IMR-90 (cell line): Measurements from ENCODE around the gene ZNF524. TPM values are rescaled to one million over a fixed set of nuclear protein-coding genes. Genes with fewer than 3 reads are reported as not detected.
A peak's percentile ranks its signal among the peaks of the same experiment; 100 is the strongest.

Source experiments
- ATAC-seq: fragments of 200-7000 bp; cut with Tn5 transposase; 2 replicates; pipeline ENCODE4 v1.9.1; 2020; ENCODE audit warnings: low read depth, mild to moderate bottlenecking, moderate library complexity
- BruUV-seq: library from RNA; stranded (reverse); fragments of 400-500 nt; replicated peaks from 2 replicates; lab custom pipeline; 2021; lab: Mats Ljungman, UMichigan
- CTCF ChIA-PET: fragments of 300-600 bp; formaldehyde crosslinking; extraction: SDS; loops from one replicate; lab custom pipeline; 2021; ENCODE audit warnings: antibody characterized with exemption; lab: Yijun Ruan, JAX
- POLR2A ChIA-PET: fragments of 300-600 bp; sonication (Branson Sonifier 250); formaldehyde crosslinking; loops from one replicate; lab custom pipeline; 2022; ENCODE audit warnings: antibody characterized with exemption; ENCODE audit not compliant: unreplicated experiment; lab: Charles Lee
- DNase-seq: peaks from one replicate; pipeline ENCODE4 v3.0.0; 2013
- H2AFZ ChIP-seq: replicated peaks from 2 replicates; pipeline ENCODE3; 2013; ENCODE audit warnings: low read length, mild to moderate bottlenecking; ENCODE audit not compliant: poor library complexity
- H2AK5ac ChIP-seq: 2 replicates; pipeline ENCODE4 v1.6.1; 2013; ENCODE audit warnings: low read depth, low read length, inconsistent platforms
- H2AK9ac ChIP-seq: replicated peaks from 2 replicates; pipeline ENCODE3; 2013; ENCODE audit warnings: mild to moderate bottlenecking, low read depth, low read length, moderate library complexity; ENCODE audit not compliant: poor library complexity
- H2BK120ac ChIP-seq: 2 replicates; pipeline ENCODE4 v1.6.1; 2013; ENCODE audit warnings: low read depth, low read length, inconsistent platforms
- H2BK15ac ChIP-seq: 3 replicates; pipeline ENCODE4 v1.6.1; 2013; ENCODE audit warnings: low read depth, low read length, inconsistent platforms
- H2BK20ac ChIP-seq: 2 replicates; pipeline ENCODE4 v1.6.1; 2013; ENCODE audit warnings: low read depth, mild to moderate bottlenecking, inconsistent platforms, low read length, moderate library complexity
- H2BK5ac ChIP-seq: 2 replicates; pipeline ENCODE4 v1.6.1; 2013; ENCODE audit warnings: mild to moderate bottlenecking, low read depth, low read length, inconsistent platforms; ENCODE audit not compliant: poor library complexity, severe bottlenecking
- H3K14ac ChIP-seq: replicated peaks from 2 replicates; pipeline ENCODE4 v1.6.1; 2013; ENCODE audit warnings: low read depth, low read length, inconsistent platforms
- H3K18ac ChIP-seq: 2 replicates; pipeline ENCODE4 v1.6.1; 2013; ENCODE audit warnings: low read depth, low read length, control low read depth
- H3K23ac ChIP-seq: 2 replicates; pipeline ENCODE4 v1.6.1; 2013; ENCODE audit warnings: low read depth, low read length, inconsistent platforms
- H3K27ac ChIP-seq: 2 replicates; pipeline ENCODE4 v1.5.1; 2013; ENCODE audit warnings: mild to moderate bottlenecking, control low read depth, low read length; ENCODE audit not compliant: insufficient read depth
- H3K27me3 ChIP-seq: 2 replicates; pipeline ENCODE4 v1.6.1; 2013; ENCODE audit warnings: low read length; ENCODE audit not compliant: control insufficient read depth, insufficient read depth
- H3K36me3 ChIP-seq: 2 replicates; pipeline ENCODE4 v1.6.1; 2013; ENCODE audit warnings: low read length, mixed read lengths; ENCODE audit not compliant: control insufficient read depth, insufficient read depth
- H3K4ac ChIP-seq: 2 replicates; pipeline ENCODE4 v1.6.1; 2013; ENCODE audit warnings: low read depth, low read length, inconsistent platforms
- H3K4me1 ChIP-seq: 2 replicates; pipeline ENCODE4 v1.6.1; 2013; ENCODE audit warnings: low read length, mixed read lengths; ENCODE audit not compliant: control insufficient read depth, insufficient read depth
- H3K4me2 ChIP-seq: 2 replicates; pipeline ENCODE4 v1.6.1; 2013; ENCODE audit warnings: low read depth, mild to moderate bottlenecking, control low read depth, low read length, moderate library complexity
- H3K4me3 ChIP-seq: 2 replicates; pipeline ENCODE4 v1.5.1; 2013; ENCODE audit warnings: low read depth, mild to moderate bottlenecking, control low read depth, low read length, moderate library complexity; ENCODE audit not compliant: insufficient read depth
- H3K56ac ChIP-seq: 2 replicates; pipeline ENCODE4 v1.6.1; 2013; ENCODE audit warnings: low read length, inconsistent platforms; ENCODE audit not compliant: insufficient read depth; ENCODE audit errors: extremely low read depth
- H3K79me1 ChIP-seq, 2 experiments: 2 replicates each; pipeline ENCODE4 v1.6.1; 2013; ENCODE audit warnings: low read length in 2 of 2, inconsistent platforms in 1 of 2, low read depth in 1 of 2
- H3K9ac ChIP-seq: 2 replicates; pipeline ENCODE4 v1.6.1; 2013; ENCODE audit warnings: low read depth, low read length, control low read depth
- H3K9me1 ChIP-seq: 2 replicates; pipeline ENCODE4 v1.6.1; 2013; ENCODE audit warnings: low read length, inconsistent platforms; ENCODE audit not compliant: insufficient read depth
- H3K9me3 ChIP-seq: 2 replicates; pipeline ENCODE4 v1.6.1; 2013; ENCODE audit warnings: low read length; ENCODE audit not compliant: control insufficient read depth, insufficient read depth
- H4K20me1 ChIP-seq: 2 replicates; pipeline ENCODE4 v1.6.1; 2013; ENCODE audit warnings: low read length, inconsistent platforms; ENCODE audit not compliant: insufficient read depth
- H4K5ac ChIP-seq: 2 replicates; pipeline ENCODE4 v1.6.1; 2013; ENCODE audit warnings: mild to moderate bottlenecking, low read depth, low read length, control low read depth
- H4K8ac ChIP-seq, 2 experiments: 2 replicates each; pipeline ENCODE4 v1.6.1; 2013; ENCODE audit warnings: low read depth in 2 of 2, low read length in 2 of 2, control low read depth in 1 of 2, inconsistent platforms in 1 of 2
- H4K91ac ChIP-seq: 2 replicates; pipeline ENCODE4 v1.6.1; 2013; ENCODE audit warnings: low read depth, low read length, inconsistent platforms; ENCODE audit not compliant: insufficient read depth
- BHLHE40 ChIP-seq: fragments of 150-350 bp; IDR thresholded peaks from 2 replicates; pipeline ENCODE4 v1.6.1; 2016; ENCODE audit warnings: mild to moderate bottlenecking, low read depth, low read length
- MAZ ChIP-seq: IDR thresholded peaks from 2 replicates; pipeline ENCODE4 v1.6.1; 2012; ENCODE audit warnings: low read depth, mild to moderate bottlenecking, low read length, improper control_type of control experiment, moderate library complexity, borderline replicate concordance
- WGBS, 2 experiments: methylation state at CpG; one replicate each; pipeline versions ENCODE4 v1.1.5 to v1.1.7; 2013; ENCODE audit warnings: missing lambda C conversion rate in 2 of 2; ENCODE audit not compliant: insufficient read length in 1 of 2; ENCODE audit errors: extremely low coverage in 2 of 2; 5-methylcytosine and 5-hydroxymethylcytosine counted together
- dilution Hi-C: fragments of 300-500 bp; cut with HindIII; formaldehyde crosslinking; loops from one replicate; pipeline ENCODE4 v1.14.3; 2018; ENCODE audit warnings: low sequenced_read_pairs; ENCODE audit not compliant: unreplicated experiment
- in situ Hi-C: fragments of 300-500 bp; cut with MboI; formaldehyde crosslinking; loops from 3 replicates; pipeline ENCODE4 v1.14.3; 2019; ENCODE audit warnings: low sequenced_read_pairs, inconsistent platforms, mixed read lengths
- intact Hi-C: fragments of 100-400 bp; cut with micrococcal nuclease; formaldehyde crosslinking; loops from 2 replicates; pipeline ENCODE4 v1.10.0; 2022
- polyA plus RNA-seq, 3 experiments: library from polyadenylated mRNA; depleted of rRNA; stranded (reverse); fragments of >200 nt; gene quantifications; 2 replicates each; pipeline ENCODE4 v1.2.3, GENCODE V29; 2012; ENCODE audit warnings: low replicate concordance in 1 of 3
- total RNA-seq: library from RNA; depleted of rRNA; stranded (reverse); fragments of >200 nt; gene quantifications from 2 replicates; pipeline ENCODE4 v1.2.3, GENCODE V29; 2012
- TF ChIP-seq, protein P1 (sequence below): fragments of 150-350 bp; IDR thresholded peaks from 2 replicates; pipeline ENCODE4 v1.6.1; 2016; ENCODE audit warnings: low read depth, mild to moderate bottlenecking, low read length, moderate library complexity, borderline replicate concordance

The ZNF524 gene
- total and polyA plus RNA-seq, 2 of the 4 experiments (the other 2 are of a cell fraction), result 2.3 to 6.6 TPM

DNA sequence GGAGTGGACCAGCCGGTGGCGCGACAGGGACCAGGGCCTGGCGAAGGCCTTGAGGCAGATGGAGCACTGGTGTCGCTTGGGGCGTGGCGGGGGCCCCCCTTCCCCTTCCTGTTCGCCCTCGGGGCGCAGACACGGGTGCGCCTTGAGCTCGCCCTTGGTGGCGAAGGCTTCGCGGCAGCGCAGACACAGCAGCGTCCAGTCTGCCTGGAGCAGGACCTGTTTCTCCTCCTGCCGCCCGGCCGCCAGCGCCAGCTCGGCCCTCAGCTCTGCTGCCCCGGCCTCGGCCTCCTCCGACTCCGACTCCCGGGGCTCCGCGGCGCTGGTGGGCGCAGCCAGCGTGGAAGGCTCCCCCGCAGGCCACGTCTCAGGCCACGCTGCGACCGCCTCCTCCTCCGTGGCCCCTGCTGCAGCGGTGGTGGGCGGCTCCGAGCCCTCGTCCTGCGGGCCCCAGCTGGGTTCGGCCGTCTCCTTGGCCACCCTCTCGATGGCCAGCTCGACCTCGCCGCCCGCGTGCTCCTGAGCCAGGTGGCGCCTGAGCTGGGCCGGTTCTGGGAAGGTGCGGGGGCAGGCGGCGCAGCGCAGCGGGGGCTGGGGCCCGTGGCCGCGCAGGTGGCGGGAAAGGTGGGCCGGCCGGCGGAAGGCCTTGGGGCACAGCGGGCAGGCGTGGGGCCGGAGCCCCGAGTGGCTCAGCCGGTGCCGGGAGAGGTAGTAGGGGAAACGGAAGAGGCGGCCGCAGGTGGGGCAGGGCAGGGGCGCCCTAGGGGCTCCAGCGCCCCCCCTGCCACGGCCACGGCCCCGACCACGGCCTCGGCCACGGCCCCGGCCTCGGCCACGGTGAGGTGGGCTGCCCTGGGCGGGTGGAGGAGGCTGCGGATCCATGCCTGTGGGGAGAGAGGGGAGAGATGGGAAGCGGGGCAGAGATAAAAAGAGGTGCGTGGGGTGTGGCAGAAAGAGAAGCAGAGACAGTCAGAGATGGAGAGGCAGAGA, 21.0 kb upstream of the ZNF524 start:
- intact Hi-C loops (no loop called here), dilution Hi-C loops (no loop called here), in situ Hi-C loops (no loop called here)
- Histone ChIP-seq H3K14ac (no peak overlapping the region; the same call in 1 of the 2 replicates), H3K4me1 (peaks cover 4% of the 10 kb centered on the region; the same call in 1 of the 2 replicates), H3K56ac (no peak overlapping the region), H3K27me3 (no peaks in the 10 kb centered on the region), H2BK5ac (no peak overlapping the region), H3K9ac (peak overlapping the region; percentile 98), H4K91ac (no peak overlapping the region; the same call in 1 of the 2 replicates), H2AFZ (no peak overlapping the region), H3K27ac (peak overlapping the region; percentile 99), H2BK15ac (no peak overlapping the region), H3K9me3 (no peaks in the 10 kb centered on the region), H3K79me1 (peaks cover 8 to 26% of the 10 kb centered on the region in 2 experiments), H3K9me1 (peaks cover 7% of the 10 kb centered on the region), H4K20me1 (no peaks in the 10 kb centered on the region; the same call in 1 of the 2 replicates), H2BK20ac (no peak overlapping the region), H3K18ac (no peak overlapping the region), H3K36me3 (peaks cover 14% of the 10 kb centered on the region), H2AK5ac (peak overlapping the region; percentile 92; the same call in 1 of the 2 replicates), H4K5ac (no peak overlapping the region), H3K4me2 (peak overlapping the region; percentile 98), H2AK9ac (peak overlapping the region; percentile 97), H3K4me3 (peak overlapping the region; percentile 87), H3K4ac (peak overlapping the region; percentile 97; the same call in 1 of the 2 replicates), H4K8ac (peak overlapping the region in 1 of 2 experiments; percentile 95; a peak in 1 of 4 replicates), H3K23ac (no peak overlapping the region), H2BK120ac (no peak overlapping the region)
- DNase-seq (no peak), ATAC-seq (no peak)
- CTCF ChIA-PET, result no interaction called here
- 92% methylated on average over 49 of the region's 90 CpGs; no CpG with 5 or more reads in 1 of the 2 experiments for WGBS, 2 experiments
- BruUV-seq, result no TSS peak
- TF ChIP-seq, protein P1, sequence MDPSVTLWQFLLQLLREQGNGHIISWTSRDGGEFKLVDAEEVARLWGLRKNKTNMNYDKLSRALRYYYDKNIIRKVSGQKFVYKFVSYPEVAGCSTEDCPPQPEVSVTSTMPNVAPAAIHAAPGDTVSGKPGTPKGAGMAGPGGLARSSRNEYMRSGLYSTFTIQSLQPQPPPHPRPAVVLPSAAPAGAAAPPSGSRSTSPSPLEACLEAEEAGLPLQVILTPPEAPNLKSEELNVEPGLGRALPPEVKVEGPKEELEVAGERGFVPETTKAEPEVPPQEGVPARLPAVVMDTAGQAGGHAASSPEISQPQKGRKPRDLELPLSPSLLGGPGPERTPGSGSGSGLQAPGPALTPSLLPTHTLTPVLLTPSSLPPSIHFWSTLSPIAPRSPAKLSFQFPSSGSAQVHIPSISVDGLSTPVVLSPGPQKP, result no peak
- TF ChIP-seq MAZ (no peak), BHLHE40 (no peak)
- POLR2A ChIA-PET, result no interaction called here
